Fibroblast of lung (primary cell): Measurements from ENCODE around the gene AP3S2. TPM values are rescaled to one million over a fixed set of nuclear protein-coding genes. Genes with fewer than 3 reads are reported as not detected.

Experiments used
- DNase-seq, 2 donors: peaks; one replicate each; pipeline versions ENCODE4 v3.0.0 to v3.0.0-alpha.2; 2010; ENCODE audit warnings: low read depth in 2 of 2
- H2AFZ ChIP-seq: 2 replicates; pipeline ENCODE4 v1.5.1; 2012; ENCODE audit warnings: low read length, control low read depth, inconsistent platforms
- H3K27ac ChIP-seq: 2 replicates; pipeline ENCODE4 v1.5.1; 2011; ENCODE audit warnings: low read length, control low read depth; ENCODE audit not compliant: insufficient read depth
- H3K27me3 ChIP-seq: 2 replicates; pipeline ENCODE4 v1.5.1; 2011; ENCODE audit warnings: mild to moderate bottlenecking, low read length; ENCODE audit not compliant: control insufficient read depth, insufficient read depth
- H3K36me3 ChIP-seq: 2 replicates; pipeline ENCODE4 v1.5.1; 2011; ENCODE audit warnings: low read length; ENCODE audit not compliant: control insufficient read depth, insufficient read depth
- H3K4me1 ChIP-seq: 2 replicates; pipeline ENCODE4 v1.5.1; 2011; ENCODE audit warnings: low read length; ENCODE audit not compliant: control insufficient read depth, insufficient read depth; ENCODE audit errors: extremely low read depth
- H3K4me2 ChIP-seq: 2 replicates; pipeline ENCODE4 v1.5.1; 2011; ENCODE audit warnings: low read length, control low read depth; ENCODE audit not compliant: insufficient read depth; ENCODE audit errors: extremely low read depth
- H3K4me3 ChIP-seq, 4 experiments: fragments of 200-600 bp in 1 of 4; sonication (generic) in 1 of 4; replicated peaks in 1 of 4; 2 replicates each; pipeline ENCODE4 v1.5.1; 2011 to 2016; ENCODE audit warnings: low read length in 4 of 4, low read depth in 3 of 4, mild to moderate bottlenecking in 3 of 4, control low read depth in 2 of 4, inconsistent platforms in 1 of 4, mixed read lengths in 1 of 4; ENCODE audit not compliant: insufficient read depth in 1 of 4; ENCODE audit errors: control extremely low read depth in 1 of 4
- H3K79me2 ChIP-seq: 2 replicates; pipeline ENCODE4 v1.5.1; 2012; ENCODE audit warnings: mild to moderate bottlenecking, low read length, inconsistent platforms; ENCODE audit not compliant: control insufficient read depth, insufficient read depth
- H3K9ac ChIP-seq: 2 replicates; pipeline ENCODE4 v1.5.1; 2011; ENCODE audit warnings: mild to moderate bottlenecking, low read length, control low read depth; ENCODE audit not compliant: insufficient read depth
- H3K9me3 ChIP-seq: 2 replicates; pipeline ENCODE4 v1.5.1; 2012; ENCODE audit warnings: low read depth, low read length; ENCODE audit not compliant: control insufficient read depth, insufficient read depth
- H4K20me1 ChIP-seq: 2 replicates; pipeline ENCODE4 v1.5.1; 2011; ENCODE audit warnings: low read length; ENCODE audit not compliant: control insufficient read depth, insufficient read depth; ENCODE audit errors: extremely low read depth
- CTCF ChIP-seq, 2 donors: IDR thresholded peaks in 1 of 2; conservative IDR thresholded peaks in 1 of 2; 1 replicate in 1 of 2; 2 replicates in 1 of 2; pipeline ENCODE4 v1.5.1; 2011 to 2012; ENCODE audit warnings: low read length in 2 of 2, control low read depth in 1 of 2, inconsistent platforms in 1 of 2, low read depth in 1 of 2, mild to moderate bottlenecking in 1 of 2
- EZH2 ChIP-seq: IDR thresholded peaks from 2 replicates; pipeline ENCODE4 v1.5.1; 2012; ENCODE audit warnings: low read length, control low read depth, mild to moderate bottlenecking; ENCODE audit errors: missing control alignments
- polyA plus RNA-seq, 2 donors: library from polyadenylated mRNA; depleted of rRNA in 1 of 2; stranded (reverse) in 1 of 2; unstranded in 1 of 2; fragments of >200 nt; gene quantifications; 2 replicates each; pipeline ENCODE4 v1.2.1, GENCODE V29; 2011 to 2012; ENCODE audit warnings: missing spikeins in 1 of 2
- total RNA-seq: library from RNA; depleted of rRNA; stranded (reverse); fragments of >200 nt; gene quantifications from 2 replicates; pipeline ENCODE4 v1.2.1, GENCODE V29; 2014

The AP3S2 gene
- total and polyA plus RNA-seq, 2 donors (not counting 1 experiment from before 2014, with no cell fraction given): 54.4 to 69.5 TPM

DNA sequence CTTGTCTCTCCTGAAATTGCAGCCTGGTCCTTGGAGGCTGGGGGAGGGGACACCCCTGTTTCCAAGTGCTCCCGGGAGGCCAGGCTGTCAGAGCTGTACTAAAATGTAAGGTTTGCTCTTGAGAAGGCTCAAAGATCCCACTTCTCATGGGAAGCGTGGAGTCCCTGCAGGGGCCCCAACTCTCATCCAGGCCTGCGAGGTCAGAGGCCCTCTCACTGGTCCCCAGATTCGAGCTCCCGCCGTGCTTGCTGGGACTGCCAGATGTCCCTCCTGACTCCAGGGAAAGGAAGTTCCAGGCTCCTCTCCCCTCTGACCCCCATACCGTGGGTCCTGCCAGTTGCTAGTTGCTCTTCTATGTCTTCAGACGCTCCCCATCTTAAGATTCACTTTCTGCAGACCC lies 64.6 kb downstream of the AP3S2 start:
- peaks cover 7% of the 10 kb centered on the region for H3K36me3 ChIP-seq
- H3K79me2 ChIP-seq: no peaks in the 10 kb centered on the region
- no peak overlapping the region for H2AFZ ChIP-seq
- H3K4me1 ChIP-seq: peaks cover 23% of the 10 kb centered on the region
- no peak for TF ChIP-seq CTCF (conservative IDR thresholded peaks at IDR 0.05 in 1 of 2, IDR thresholded peaks at IDR 0.05 in 1 of 2; ENCODE audit: low read depth in 1 of 2, low read length in 2 of 2)
- no peak for TF ChIP-seq EZH2
- no peak for DNase-seq
- H3K9ac ChIP-seq: no peak overlapping the region
- no peak overlapping the region for H3K4me3 ChIP-seq
- peak overlapping the region; percentile 23 for H3K4me2 ChIP-seq
- H3K27me3 ChIP-seq: no peaks in the 10 kb centered on the region
- no peaks in the 10 kb centered on the region for H3K9me3 ChIP-seq
- H3K27ac ChIP-seq: peak overlapping the region; percentile 86
- H4K20me1 ChIP-seq: no peaks in the 10 kb centered on the region

DNA sequence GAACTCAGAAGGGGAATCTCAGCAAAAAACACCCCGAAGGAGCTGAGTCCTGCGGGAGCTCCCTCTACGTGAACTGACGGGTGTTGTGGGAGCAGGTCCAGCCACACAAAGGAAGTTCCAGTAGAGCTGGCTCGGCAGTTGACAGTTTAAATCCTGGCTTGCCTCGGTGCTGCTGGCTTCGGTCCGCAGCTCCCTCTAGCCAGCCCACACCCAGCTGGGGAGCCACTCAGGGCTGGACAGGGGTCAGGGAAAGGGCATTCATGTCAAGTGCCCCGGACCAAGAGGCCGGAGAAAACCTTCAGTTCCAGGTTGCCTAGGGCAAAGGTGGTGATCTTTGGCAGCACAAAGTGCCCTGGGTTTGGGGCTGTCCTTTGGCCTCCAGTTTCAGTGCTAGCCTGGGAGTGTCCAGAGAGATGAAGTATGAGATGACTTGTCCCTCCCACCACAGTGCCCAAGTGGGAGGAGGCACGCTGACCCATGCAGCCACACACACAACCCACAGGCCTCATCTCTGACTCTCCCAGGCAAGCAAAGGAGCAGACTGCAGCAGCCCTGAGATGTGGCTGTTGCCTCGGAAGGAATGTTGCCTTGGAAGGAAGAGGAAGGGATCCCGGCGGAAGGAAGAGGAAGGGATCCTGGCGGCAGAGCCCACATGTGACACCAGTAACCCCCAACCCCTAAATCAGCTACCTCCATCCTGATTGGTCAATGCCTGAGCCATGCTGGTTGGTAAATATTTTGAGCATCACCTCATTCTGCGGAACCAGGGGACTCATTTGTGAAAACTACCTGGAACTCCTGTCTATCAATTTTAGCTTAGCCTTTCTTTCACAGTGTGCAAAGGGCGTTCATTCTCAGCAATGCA lies 65.3 kb downstream of the AP3S2 start:
- Histone ChIP-seq H3K79me2 (no peaks in the 10 kb centered on the region), H4K20me1 (no peaks in the 10 kb centered on the region), H3K4me3 (no peak overlapping the region), H3K9ac (peak overlapping the region; percentile 20), H3K36me3 (peaks cover 2% of the 10 kb centered on the region), H3K27me3 (no peaks in the 10 kb centered on the region), H3K4me1 (peaks cover 29% of the 10 kb centered on the region), H2AFZ (peak overlapping the region; percentile 61), H3K4me2 (peak overlapping the region; percentile 39), H3K27ac (peak overlapping the region; percentile 86), H3K9me3 (no peaks in the 10 kb centered on the region)
- DNase-seq: peak; percentile 81 to 82
- peak in 1 of 2 donors; percentile 2 for TF ChIP-seq CTCF (conservative IDR thresholded peaks at IDR 0.05 in 1 of 2, IDR thresholded peaks at IDR 0.05 in 1 of 2; ENCODE audit: low read depth in 1 of 2, low read length in 2 of 2)
- TF ChIP-seq EZH2: no peak

DNA sequence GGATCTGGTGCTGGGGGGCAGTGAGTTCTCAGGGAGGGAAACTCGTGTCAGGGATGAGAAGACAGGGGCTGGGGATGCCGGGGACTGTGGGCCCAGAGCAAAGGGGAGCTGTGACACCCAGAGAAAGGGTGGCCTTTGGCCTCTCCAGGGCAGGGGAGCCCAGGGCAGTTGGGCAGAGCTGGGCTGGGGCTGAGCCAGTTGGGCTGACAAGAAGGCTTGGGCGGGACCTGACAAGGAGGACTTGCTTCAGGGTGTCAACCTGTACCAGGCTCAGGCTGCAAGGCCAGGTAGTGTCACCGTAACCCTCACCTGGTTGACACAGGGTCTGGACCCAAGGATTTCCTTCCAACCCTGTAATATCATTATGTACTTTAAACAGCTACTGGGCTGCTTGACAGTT lies 66.0 kb downstream of the AP3S2 start:
- no peaks in the 10 kb centered on the region for H3K79me2 ChIP-seq
- H3K4me3 ChIP-seq: no peak overlapping the region
- no peak for DNase-seq
- H3K9me3 ChIP-seq: no peaks in the 10 kb centered on the region
- no peaks in the 10 kb centered on the region for H3K36me3 ChIP-seq
- H3K27me3 ChIP-seq: no peaks in the 10 kb centered on the region
- no peak overlapping the region for H3K4me2 ChIP-seq
- H4K20me1 ChIP-seq: no peaks in the 10 kb centered on the region
- no peak overlapping the region for H2AFZ ChIP-seq
- H3K27ac ChIP-seq: peak overlapping the region; percentile 86
- TF ChIP-seq EZH2: no peak
- no peak for TF ChIP-seq CTCF (conservative IDR thresholded peaks at IDR 0.05 in 1 of 2, IDR thresholded peaks at IDR 0.05 in 1 of 2; ENCODE audit: low read depth in 1 of 2, low read length in 2 of 2)
- H3K9ac ChIP-seq: no peak overlapping the region
- H3K4me1 ChIP-seq: peaks cover 34% of the 10 kb centered on the region
